ENCODE measurements around the gene HMCN1.
A peak's percentile ranks its signal among the peaks of the same experiment; 100 is the strongest.
"Not testable (repeated sequence)": the region's sequence is repeated elsewhere in the genome, so short reads cannot be mapped to it uniquely, and the experiment has no call there.

The HMCN1 gene

DNA sequence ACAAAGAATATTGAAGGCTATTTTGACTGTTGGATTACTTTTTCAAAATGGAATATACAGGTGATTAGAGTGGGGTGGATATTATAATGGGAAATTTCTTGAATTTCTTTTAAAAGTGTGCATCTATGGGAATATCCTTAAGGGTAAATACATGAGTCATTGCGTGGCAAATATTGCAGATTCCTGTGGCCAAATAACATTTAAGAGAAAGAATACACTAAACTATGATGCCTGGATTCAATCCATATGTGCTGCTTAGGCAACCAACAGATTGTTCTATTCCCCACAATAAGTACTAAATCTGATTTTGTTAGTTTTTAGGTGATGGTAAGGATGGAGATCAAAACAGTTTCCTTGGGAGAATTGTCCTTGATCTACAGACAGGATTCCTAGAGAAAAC, 119.5 kb downstream of the HMCN1 start:
- peak; percentile 52 for DNase-seq (ENCODE audit: low read depth)

DNA sequence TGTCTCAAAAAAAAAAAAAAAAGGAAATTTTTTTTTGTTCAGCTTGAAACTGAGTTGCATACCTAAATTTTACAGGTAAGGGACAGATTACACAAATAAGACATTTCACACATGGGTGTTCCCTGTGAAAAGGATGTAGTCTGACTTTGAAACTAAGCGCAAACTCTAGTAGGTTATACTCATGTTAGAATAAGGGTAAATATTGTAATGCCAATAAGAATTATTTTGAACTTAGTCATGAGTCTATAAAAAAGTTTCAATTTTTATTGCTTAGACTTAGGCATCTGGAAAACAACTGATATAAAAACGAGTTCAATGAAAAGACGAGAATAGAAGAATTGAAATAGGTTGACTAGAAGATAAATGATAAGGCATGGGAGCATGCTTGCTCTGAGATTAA, 122.3 kb downstream of the HMCN1 start:
- no peak for DNase-seq (ENCODE audit: low read depth)

DNA sequence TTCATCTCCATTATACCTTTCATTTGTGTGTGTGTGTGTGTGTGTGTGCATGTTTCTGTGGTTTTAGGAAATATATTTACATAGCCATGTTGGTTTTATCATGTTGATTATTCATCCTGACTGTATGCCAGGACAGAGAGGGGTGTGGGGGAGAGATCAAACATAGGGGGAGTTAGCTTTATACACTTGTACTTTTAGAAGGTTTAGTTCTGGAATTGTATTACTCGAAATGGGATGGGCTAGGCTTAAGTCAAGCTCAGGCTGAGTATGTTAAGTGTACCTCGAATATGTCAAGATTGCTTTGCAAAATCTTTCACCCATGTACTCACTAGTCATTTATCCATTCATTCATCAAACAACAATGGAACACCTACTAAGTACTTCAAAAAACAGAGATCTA, 123.3 kb downstream of the HMCN1 start:
- DNase-seq (ENCODE audit: low read depth): no peak

DNA sequence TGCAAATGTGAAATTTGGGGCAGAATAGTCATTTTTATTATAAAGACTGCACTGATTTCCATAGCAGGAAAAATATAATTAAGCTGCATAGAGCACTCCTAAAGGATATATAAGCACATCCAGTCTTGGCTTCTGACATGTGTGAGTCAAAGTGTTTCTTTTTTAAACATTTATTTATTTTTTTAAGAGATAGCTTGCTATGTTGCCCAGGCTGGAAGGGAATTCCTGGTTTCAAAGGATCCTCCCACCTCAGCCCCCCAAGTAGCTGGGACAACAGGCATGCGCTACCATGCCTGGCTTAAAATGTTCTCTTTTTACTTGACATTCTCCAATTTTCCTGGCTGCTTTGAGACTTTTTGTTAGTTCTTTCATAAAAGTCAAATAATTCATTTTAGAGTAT, 126.1 kb downstream of the HMCN1 start:
- no peak for DNase-seq (ENCODE audit: low read depth)

DNA sequence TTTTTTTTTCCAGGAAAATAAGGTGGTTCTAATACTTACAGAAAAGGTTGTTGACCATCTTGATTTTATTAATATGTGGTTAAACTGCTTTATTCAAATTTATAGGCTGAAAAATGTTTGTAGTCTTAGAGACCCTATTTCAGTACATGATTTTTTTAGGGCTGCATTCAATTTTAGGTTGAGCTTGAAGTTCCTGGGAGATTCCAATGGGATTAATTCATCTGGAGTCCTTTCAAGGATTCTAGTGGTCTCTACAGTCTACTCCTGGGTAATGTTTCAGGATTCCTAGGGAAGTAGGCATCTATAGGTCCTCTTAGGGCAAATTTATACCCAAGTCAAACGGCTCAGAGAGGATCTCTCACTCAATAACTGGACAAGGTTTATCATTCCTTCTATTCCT, 126.7 kb downstream of the HMCN1 start:
- DNase-seq (ENCODE audit: low read depth): no peak

DNA sequence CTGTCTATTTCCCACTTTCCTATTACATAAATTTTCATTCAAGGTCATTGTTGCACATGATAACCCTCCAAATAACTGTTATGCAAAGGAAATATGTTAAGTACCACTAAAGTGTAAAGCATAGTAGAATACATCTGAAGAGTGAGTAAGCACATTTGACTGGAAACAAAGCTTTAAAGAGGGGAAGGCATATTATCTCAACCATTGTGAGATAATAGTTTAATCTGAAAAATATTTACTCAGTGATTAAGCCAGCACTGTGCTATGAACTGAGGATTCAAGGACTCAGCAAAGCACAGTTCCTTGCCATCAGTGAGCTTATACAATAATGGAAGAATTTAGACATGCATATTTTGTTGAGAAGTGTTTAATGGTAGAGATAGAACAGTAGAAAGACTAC, 127.4 kb downstream of the HMCN1 start:
- no peak for DNase-seq (ENCODE audit: low read depth)

DNA sequence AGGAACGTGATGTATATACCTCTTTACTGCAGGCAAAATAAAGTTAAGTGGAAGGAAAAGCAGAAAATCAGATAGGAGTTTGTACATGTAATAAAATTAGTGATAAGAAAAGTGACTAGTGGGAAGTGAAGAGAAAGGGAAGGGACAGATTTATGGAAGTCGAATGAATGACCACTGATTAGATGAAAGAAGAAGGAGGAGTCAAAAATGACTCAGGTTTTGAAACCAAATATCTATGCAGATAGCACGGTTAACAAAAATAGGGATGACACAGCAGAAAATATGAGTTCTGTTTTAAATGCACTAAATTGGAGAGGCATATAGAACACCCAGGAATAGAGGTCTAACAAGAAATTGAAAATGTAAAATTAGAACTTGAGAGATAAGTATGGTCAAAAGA, 128.0 kb downstream of the HMCN1 start:
- no peak for DNase-seq (ENCODE audit: low read depth)

DNA sequence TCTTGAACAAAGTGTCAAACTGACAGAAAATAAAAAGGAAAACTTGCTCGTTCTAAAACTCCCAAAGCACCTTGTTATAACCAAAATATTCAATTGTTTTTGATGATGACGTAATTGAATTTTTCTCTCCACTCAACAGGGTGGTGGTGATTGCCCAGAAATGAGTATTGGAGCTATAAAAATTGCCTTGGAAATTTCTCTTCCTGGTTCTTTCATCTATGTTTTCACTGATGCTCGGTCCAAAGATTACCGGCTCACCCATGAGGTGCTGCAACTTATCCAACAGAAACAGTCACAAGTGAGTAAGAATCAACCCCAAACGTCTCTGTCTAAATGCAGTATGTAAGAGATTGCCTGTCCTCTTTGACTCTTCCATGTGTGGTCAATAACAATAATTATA, 130.1 kb downstream of the HMCN1 start:
- DNase-seq (ENCODE audit: low read depth): no peak

DNA sequence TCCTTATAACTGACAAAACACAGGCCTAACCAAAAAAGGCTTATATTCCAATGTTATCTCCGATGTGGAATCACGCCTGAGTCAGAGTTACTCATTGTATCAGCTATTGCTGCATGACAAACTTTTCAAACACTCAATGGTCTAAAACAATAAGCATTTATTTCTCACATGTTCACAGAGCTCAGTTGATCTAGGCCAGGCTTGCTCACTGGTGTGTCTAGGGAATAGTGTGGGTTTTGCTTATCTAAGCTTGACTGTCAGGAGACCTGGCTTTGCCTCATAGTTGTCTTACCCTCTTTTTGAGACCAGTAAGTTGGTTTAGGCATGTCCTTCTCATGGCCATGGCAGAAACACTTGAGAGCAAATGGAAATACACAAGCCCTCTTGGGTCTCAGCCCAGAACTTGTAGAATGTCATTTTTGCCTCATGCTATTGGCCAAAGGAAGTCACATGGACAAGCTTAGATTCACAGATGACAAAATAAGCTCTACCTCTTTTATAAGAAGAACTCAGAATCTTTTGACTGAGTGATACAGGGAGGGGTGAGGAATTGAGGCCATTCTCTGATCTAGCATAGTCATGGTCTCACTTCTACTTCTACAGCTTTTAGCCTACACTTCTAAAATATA, 130.8 kb downstream of the HMCN1 start:
- peak; percentile 36 for DNase-seq (ENCODE audit: low read depth)

DNA sequence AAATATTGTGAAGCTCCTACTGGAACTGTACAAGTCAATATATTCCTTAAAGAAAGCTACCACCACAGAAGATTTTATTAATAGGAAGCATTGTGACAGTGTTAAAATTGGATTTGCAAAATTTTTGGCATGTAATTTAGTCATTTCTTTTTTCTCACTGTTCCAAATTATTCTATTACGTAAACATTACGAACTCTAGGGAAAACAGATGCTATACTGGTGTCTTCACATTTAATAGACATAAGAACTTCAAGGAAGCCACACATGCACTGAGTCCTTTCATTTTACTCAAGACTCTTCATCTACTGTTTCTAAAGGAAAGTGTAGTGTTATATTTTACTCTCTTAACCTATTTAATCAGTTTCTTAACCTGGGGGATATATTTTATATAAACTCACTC, 135.4 kb downstream of the HMCN1 start:
- no peak for DNase-seq (ENCODE audit: low read depth)

DNA sequence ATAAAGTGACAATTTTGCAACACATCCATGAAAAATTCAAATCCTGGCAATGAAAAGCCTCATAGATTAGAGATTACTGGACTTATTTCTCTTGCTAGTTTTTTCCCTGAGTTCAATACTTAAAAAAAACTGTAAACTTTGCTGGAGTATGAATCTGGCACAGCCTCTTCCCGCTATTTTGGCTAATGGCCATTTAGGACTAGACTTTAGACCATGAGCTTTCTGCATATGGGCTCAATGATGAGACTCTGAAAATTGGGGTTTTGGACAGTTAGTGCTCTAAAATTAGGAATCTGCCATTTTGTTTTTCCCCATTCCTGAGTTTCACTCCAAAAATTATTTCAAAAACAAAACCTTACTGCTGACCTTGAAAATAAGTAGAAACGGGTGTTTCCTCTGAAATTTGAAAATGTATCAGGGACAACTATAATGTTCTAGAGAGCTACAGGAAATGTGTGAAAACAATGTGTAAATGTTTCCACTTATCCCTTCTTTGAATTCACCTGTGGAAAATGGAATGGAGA, 137.5 kb downstream of the HMCN1 start:
- no peak for DNase-seq (ENCODE audit: low read depth)

DNA sequence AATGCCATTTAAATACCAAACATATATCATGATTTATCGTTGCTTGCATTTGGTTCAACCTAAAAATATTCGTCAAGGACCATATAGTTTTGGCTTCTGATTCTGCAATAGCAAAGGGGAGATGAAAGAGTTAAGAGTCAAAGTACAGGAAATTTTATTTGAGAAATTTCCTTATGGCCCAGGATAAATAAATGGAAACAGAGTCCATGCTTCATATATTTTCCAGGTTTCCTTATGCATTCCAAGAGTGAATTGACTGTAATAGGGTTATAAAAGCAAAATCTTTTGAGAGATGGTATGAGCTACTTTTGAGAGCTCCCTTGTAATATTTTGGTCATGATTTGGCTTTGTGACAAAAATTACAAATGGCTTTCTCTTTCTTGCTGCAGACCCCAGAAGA, 140.1 kb downstream of the HMCN1 start:
- no peak for DNase-seq (ENCODE audit: low read depth)

DNA sequence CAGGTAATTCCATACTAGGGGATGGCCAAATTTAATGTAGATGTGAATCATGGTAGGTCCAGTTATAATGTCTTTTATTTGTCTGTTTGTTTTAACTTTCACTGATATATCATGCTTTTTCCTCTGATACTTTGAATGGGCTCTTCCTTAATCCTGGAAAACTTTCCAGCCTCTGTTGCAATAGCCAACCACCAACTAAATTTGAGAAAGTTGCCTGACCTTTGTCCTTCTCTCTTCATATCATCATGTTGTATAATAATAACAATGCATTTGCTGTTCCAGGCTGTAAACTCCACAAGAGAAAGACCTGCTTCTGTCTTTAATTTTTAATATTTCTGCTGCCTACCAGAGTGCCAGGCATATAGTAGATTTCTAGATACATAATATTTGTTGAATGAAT, 146.1 kb downstream of the HMCN1 start:
- DNase-seq (ENCODE audit: low read depth): no peak

DNA sequence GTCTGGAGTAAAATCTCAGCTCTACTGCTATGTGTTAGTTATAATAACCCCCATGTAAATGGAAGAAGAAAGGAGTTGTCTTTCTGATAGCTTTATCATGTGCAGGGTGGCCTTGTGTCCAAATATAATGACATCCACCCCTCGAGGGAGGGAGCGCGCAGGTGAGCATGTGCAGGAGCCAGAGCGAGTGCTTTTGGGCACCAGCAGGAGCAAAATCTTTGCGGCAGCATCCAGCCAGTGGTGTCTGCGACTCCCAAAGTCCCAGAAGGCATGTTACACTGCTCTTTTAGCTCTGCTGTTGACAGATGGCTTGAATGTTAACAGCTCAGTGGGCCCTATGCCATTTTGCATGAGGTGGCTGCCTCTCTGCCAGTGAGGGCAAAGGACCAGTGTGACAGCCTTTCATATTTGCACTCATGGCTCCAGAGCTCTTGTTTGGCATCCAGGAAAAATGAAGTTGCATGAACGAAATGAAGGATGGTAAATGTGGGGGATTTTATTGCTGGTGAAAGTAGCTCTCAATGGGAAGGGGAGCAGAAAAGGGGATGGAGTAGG, 146.7 kb downstream of the HMCN1 start:
- DNase-seq (ENCODE audit: low read depth): no peak

DNA sequence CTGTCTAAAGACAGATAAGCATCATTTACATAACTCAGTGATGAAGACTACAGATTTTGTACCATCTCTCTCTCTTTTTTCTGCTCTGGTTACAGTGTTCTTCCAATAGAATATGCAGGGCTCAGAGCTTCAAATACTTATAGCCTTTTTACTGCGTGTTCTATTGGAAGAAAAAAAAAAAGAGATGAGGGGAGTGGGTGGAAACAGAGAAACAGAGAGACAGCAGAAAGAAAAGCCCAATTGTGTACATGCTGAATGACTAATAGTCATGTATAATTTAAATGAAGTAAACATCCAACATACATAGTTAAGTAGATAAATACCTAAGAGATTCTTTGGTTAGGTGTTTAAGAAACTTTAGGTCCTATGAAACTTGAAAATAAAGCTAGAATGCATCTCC, 151.9 kb downstream of the HMCN1 start:
- DNase-seq (ENCODE audit: low read depth): no peak

DNA sequence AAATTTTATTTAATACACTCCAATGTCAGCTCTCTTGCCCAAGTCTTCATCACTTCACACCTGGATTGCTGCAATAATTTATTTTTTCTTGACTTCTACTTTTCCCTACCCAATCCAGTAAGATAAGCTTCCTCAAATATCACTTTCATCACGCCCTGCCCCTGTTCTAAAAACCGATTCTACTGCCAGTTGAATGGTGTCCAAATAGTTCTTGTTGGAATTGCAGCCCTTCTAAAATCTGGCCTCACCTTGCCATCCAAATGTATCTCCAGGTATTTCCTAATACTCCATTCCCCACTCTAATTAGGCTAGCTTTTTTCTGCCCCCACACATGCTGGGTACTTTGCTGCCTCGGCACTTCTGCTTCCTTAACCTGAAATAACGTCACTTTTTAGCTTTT, 152.5 kb downstream of the HMCN1 start:
- no peak for DNase-seq (ENCODE audit: low read depth)

DNA sequence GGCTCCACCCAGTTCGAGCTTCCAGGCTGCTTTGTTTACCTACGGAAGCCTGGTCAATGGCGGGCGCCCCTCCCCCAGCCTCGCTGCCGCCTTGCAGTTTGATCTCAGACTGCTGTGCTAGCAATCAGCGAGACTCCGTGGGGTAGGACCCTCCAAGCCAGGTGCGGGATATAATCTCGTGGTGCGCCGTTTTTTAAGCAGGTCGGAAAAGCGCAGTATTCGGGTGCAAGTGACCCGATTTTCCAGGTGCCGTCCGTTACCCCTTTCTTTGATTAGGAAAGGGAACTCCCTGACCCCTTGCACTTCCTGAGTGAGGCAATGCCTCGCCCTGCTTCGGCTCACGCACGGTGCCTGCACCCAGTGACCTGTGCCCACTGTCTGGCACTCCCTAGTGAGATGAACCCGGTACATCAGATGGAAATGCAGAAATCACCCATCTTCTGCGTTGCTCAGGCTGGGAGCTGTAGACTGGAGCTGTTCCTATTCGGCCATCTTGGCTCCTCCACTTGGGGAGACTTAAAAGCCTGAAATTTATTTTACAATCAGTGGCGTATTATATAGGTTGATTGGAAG, 158.7 kb downstream of the HMCN1 start:
- not testable (repeated sequence) for DNase-seq (ENCODE audit: low read depth)

DNA sequence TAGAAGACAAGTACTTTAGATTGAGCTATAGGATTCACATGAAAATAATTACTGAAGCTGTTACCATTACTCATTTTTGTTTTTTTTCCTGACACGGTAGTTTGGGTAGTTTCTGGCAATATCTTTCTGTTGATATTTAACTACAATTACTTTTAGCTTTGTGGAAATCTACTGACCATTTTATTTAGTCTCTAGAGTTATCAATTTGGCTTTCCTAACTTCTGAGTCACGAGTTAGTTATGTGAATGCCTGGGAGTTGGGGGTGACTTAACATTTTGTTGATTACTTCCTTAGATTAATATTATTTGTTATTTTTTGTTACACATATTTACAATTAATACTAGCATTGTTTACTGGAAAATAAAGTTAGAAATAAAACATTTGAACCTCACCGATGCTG, 160.6 kb downstream of the HMCN1 start:
- DNase-seq (ENCODE audit: low read depth): no peak

DNA sequence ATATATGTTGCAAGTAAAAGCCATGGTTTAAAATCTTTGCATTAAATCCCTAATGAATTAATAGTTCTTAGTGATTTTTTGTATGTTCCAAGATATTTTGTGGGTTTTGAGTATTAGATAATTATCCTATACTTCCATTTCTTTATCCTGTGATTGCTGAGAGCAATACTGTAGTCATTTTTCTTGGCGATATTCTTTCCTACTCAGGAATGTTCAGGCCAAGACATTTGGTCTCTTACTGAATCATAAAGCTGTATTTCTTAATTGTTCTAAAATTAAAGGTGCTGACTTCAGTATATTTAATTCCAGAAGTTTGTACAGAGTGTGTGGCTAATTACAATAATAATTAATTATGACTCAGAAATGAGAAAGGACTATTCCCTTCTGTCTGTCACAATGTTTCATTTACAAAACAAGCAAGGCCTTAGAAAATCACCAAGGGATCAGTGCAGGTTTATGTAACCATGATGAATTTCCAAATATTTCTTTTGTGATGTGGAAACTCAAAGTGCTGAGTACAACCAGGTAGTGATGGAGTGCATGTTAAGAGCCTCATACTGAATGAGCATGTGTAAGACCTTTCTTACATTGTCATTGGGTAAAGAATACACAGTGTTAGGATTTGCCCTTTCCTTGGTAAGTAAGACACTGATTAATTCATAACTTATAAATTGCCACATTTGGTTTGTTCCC, 161.2 kb downstream of the HMCN1 start:
- no peak for DNase-seq (ENCODE audit: low read depth)

DNA sequence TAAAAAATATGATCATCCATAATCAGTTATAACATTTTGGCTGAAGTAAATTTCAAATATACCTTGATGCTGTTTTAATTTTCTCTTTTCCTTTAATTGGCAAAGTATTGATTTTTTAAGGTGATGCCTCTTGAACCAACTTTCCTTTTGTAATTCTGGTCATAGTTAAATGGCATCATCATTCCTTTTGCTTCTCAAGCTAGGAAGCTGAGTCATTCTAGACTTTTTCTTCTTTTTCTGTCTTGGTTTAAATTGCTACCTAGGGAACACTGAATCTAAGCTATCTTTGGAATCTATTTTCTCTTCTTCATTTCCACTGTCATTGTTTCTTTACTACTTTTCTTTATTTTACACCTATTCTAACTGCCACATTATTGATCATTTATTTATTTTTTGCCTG, 162.7 kb downstream of the HMCN1 start:
- DNase-seq (ENCODE audit: low read depth): no peak

DNA sequence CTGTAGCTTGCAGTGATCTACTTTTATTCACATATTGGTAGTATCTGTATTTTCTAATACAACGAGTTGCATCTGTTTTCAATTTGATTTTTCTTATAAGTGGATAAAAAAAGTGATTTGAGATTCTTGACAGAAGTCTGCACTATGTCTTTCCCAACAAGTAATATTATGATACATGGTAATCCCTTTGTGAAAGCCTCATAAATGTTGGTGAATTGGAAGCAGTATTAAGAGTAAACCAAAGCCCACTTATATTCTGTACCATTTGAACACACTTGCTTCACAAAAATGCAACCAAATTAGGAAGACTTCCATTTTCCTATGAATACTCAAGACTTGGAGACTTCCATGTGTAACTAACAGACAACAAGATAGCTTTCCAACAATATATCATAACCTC, 172.0 kb downstream of the HMCN1 start:
- no peak for DNase-seq (ENCODE audit: low read depth)

DNA sequence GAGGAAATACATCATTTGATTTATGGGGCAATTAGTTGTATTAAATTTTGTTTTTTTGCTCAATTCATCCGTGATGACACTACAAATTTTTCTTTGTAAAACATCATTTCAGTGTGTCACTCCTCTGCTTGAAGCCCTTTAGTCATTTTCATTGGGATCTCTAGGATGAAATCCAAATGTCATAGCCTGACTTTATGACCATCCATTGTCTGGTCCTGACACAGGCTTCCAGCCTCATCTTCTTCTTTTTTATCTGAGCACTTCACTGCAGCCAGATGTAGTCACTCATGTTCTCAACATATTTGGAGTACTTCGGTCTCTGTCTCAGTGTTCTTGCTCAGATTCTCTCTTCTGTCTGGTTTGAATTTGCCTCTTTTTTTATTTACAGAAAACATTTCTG, 173.1 kb downstream of the HMCN1 start:
- DNase-seq (ENCODE audit: low read depth): no peak

DNA sequence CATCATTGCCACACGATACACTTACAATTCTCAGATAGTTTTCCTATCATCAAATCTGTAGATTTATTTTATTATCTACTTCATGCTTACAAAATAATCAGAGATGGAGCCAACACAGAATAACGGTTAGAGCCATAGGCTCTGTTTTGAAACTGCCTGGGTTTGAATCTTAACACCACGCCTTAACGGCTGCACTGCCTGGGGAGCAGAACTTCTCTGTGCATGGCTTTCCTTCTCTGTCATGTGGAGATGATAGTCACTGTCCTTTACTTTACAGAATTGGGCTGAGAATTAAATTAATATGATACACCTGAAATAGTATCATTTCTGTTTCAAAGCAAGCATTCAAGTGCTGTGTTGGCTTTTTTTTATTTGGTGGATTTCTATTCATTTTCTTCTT, 177.8 kb downstream of the HMCN1 start:
- DNase-seq (ENCODE audit: low read depth): no peak

Measured in fibroblast of the conjunctiva (primary cell).